AG20443 (cell line): ENCODE data around the gene EFNA5.

ENCODE experiments used
- DNase-seq: peaks from one replicate; pipeline ENCODE4 v3.0.0; 2012; ENCODE audit warnings: low spot score, mixed read lengths

Gene EFNA5

GRCh38 chr5:107484281-107484680 lies 186.5 kb downstream of the EFNA5 start:
- DNase-seq: no peak

GRCh38 chr5:107483231-107484024 lies 187.3 kb downstream of the EFNA5 start:
- no peak for DNase-seq

GRCh38 chr5:107478068-107478641 lies 192.6 kb downstream of the EFNA5 start:
- DNase-seq: no peak

- no peak for DNase-seq
Observed at GRCh38 chr5:107477492-107477891, 193.2 kb downstream of the EFNA5 start.

GRCh38 chr5:107476783-107477182 lies 194.0 kb downstream of the EFNA5 start:
- no peak for DNase-seq

- DNase-seq: no peak
Observed at GRCh38 chr5:107474716-107475489, 195.8 kb downstream of the EFNA5 start.

GRCh38 chr5:107474361-107474715 lies 196.4 kb downstream of the EFNA5 start:
- no peak for DNase-seq

- DNase-seq: no peak
Observed at GRCh38 chr5:107472620-107473064, 198.1 kb downstream of the EFNA5 start.

- DNase-seq: no peak
Observed at GRCh38 chr5:107470295-107470582, 200.5 kb downstream of the EFNA5 start.

GRCh38 chr5:107469485-107470294 lies 201.0 kb downstream of the EFNA5 start:
- DNase-seq: peak; percentile 56

GRCh38 chr5:107469064-107469463 lies 201.7 kb downstream of the EFNA5 start:
- no peak for DNase-seq

GRCh38 chr5:107468276-107468675 lies 202.5 kb downstream of the EFNA5 start:
- DNase-seq: no peak

GRCh38 chr5:107467137-107467932 lies 203.4 kb downstream of the EFNA5 start:
- no peak for DNase-seq

GRCh38 chr5:107466233-107466769 lies 204.4 kb downstream of the EFNA5 start:
- DNase-seq: no peak

GRCh38 chr5:107464876-107465275 lies 205.9 kb downstream of the EFNA5 start:
- DNase-seq: no peak

- no peak for DNase-seq
Observed at GRCh38 chr5:107464416-107464815, 206.3 kb downstream of the EFNA5 start.

GRCh38 chr5:107463731-107464130 lies 207.0 kb downstream of the EFNA5 start:
- no peak for DNase-seq

GRCh38 chr5:107461770-107462169 lies 209.0 kb downstream of the EFNA5 start:
- no peak for DNase-seq

- no peak for DNase-seq
Observed at GRCh38 chr5:107460789-107461188, 209.9 kb downstream of the EFNA5 start.

GRCh38 chr5:107459605-107460004 lies 211.1 kb downstream of the EFNA5 start:
- no peak for DNase-seq

GRCh38 chr5:107458322-107458721 lies 212.4 kb downstream of the EFNA5 start:
- DNase-seq: no peak
